ENCODE data around the gene BRSK2.

The BRSK2 gene

DNA sequence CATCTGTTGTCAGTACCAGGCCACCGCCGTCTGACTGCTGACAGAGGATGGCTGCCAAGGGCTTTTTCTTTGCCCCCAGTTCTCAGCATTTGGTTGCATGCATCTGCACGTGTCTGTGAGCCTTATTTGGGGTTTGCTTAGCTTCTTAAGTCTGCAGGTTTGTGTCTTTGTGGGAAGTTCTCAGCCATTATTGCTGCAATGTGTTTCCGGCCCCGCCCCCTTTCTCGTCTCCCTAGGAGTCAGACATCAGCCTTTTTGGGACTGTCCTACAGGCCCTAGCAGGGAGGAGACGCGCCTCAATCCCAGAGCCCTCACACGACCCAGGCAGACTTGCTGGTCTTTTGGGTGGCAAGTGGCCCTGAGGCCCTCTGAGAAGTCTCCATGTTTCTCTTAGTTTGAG is 88.8 kb downstream of the BRSK2 start:
- TF ChIP-seq, protein P1, sequence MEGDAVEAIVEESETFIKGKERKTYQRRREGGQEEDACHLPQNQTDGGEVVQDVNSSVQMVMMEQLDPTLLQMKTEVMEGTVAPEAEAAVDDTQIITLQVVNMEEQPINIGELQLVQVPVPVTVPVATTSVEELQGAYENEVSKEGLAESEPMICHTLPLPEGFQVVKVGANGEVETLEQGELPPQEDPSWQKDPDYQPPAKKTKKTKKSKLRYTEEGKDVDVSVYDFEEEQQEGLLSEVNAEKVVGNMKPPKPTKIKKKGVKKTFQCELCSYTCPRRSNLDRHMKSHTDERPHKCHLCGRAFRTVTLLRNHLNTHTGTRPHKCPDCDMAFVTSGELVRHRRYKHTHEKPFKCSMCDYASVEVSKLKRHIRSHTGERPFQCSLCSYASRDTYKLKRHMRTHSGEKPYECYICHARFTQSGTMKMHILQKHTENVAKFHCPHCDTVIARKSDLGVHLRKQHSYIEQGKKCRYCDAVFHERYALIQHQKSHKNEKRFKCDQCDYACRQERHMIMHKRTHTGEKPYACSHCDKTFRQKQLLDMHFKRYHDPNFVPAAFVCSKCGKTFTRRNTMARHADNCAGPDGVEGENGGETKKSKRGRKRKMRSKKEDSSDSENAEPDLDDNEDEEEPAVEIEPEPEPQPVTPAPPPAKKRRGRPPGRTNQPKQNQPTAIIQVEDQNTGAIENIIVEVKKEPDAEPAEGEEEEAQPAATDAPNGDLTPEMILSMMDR (IDR thresholded peaks at IDR 0.05; ENCODE audit: insufficient read depth, low read length, poor library complexity, severe bottlenecking): no peak
- H3K27me3 ChIP-seq (replicated peaks; ENCODE audit: control insufficient read depth, insufficient read depth, low read length): no peaks in the 10 kb centered on the region
- no peak overlapping the region for H3K4me3 ChIP-seq (replicated peaks; ENCODE audit: low read depth, low read length)
- DNase-seq (ENCODE audit: extremely low read depth, insufficient read length): no peak
- H3K36me3 ChIP-seq (ENCODE audit: control insufficient read depth, insufficient read depth, low read length): peaks cover 8% of the 10 kb centered on the region

DNA sequence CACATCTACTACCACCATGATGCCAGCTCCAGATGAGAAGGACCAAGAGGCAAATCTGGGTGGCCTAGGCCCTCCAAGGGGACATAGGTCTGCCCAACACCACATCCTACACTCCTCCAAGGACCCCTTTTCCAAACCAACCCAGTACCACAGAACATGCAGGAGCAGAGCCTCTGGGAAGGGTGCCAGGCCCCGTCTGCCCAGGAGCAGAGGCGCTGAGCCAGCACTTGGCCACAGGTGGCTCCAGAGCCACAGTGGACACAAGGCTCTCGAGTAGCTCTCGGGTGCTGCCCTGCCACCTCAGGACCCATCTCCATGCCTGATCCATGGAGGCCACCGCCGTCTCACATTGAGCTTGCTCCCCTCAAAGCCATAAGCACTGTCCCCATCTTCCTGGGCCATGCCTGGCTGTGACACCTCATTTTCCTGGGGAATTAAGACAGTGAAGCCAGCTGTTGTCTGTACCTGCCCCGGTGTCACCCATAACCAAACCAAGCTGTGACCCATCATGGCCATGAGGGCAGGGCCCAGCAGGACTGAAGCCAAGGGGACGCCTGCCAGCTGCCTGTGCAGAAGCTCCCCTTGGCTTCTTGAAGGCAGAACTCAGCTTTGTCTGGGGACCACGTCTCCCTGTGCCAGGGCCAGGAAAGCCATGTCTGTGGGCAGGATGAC is 89.4 kb downstream of the BRSK2 start:
- peaks cover 8% of the 10 kb centered on the region for H3K36me3 ChIP-seq (ENCODE audit: control insufficient read depth, insufficient read depth, low read length)
- TF ChIP-seq, protein P1 (IDR thresholded peaks at IDR 0.05; ENCODE audit: insufficient read depth, low read length, poor library complexity, severe bottlenecking): no peak
- DNase-seq (ENCODE audit: extremely low read depth, insufficient read length): no peak
- H3K4me3 ChIP-seq (replicated peaks; ENCODE audit: low read depth, low read length): no peak overlapping the region
- H3K27me3 ChIP-seq (replicated peaks; ENCODE audit: control insufficient read depth, insufficient read depth, low read length): no peaks in the 10 kb centered on the region

DNA sequence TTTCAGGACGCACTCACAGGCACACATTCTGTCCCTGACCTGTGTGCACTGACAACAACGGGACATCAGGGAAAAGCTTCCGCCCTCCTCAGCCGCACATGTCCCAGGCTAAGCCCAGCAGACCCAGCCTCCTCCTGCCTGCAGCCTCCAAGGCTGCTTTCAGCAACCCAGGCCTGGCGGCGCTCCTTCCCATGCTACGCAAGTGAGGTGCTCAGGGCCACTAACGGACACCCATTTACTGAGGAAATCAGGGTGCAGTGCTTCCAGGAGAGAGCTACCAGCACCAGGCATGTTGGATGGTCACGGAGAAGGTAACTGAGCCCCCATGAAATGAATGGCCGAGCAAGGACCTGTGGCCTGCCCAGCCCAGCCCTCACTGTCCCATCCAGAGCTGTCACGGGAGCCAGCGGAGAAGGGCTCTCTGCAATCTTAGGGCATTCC is 90.0 kb downstream of the BRSK2 start:
- no peaks in the 10 kb centered on the region for H3K27me3 ChIP-seq (replicated peaks; ENCODE audit: control insufficient read depth, insufficient read depth, low read length)
- H3K4me3 ChIP-seq (replicated peaks; ENCODE audit: low read depth, low read length): no peak overlapping the region
- TF ChIP-seq, protein P1 (IDR thresholded peaks at IDR 0.05; ENCODE audit: insufficient read depth, low read length, poor library complexity, severe bottlenecking): no peak
- DNase-seq (ENCODE audit: extremely low read depth, insufficient read length): no peak
- peaks cover 8% of the 10 kb centered on the region for H3K36me3 ChIP-seq (ENCODE audit: control insufficient read depth, insufficient read depth, low read length)

DNA sequence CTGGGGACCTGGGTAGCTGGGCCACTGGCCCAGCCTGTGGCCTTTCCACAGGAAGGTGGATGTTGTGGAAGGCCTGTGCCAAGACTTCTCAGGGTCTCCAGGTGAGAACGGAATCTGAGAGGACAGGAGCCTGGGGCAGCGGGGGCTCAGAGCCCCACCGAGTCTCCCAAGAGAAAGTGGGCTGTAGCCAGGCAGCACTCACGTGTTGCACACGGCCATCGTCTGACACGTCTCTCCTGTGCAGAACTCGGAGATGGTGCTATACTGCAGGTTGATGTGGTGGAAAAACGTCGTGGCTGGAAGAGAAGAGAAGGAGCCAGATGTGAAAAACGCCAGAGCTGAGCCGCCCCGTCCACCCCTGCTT is 90.4 kb downstream of the BRSK2 start:
- Histone ChIP-seq H3K4me3 (replicated peaks; ENCODE audit: low read depth, low read length) (no peak overlapping the region), H3K36me3 (ENCODE audit: control insufficient read depth, insufficient read depth, low read length) (peaks cover 8% of the 10 kb centered on the region), H3K27me3 (replicated peaks; ENCODE audit: control insufficient read depth, insufficient read depth, low read length) (no peaks in the 10 kb centered on the region)
- TF ChIP-seq, protein P1 (IDR thresholded peaks at IDR 0.05; ENCODE audit: insufficient read depth, low read length, poor library complexity, severe bottlenecking): no peak
- no peak for DNase-seq (ENCODE audit: extremely low read depth, insufficient read length)

DNA sequence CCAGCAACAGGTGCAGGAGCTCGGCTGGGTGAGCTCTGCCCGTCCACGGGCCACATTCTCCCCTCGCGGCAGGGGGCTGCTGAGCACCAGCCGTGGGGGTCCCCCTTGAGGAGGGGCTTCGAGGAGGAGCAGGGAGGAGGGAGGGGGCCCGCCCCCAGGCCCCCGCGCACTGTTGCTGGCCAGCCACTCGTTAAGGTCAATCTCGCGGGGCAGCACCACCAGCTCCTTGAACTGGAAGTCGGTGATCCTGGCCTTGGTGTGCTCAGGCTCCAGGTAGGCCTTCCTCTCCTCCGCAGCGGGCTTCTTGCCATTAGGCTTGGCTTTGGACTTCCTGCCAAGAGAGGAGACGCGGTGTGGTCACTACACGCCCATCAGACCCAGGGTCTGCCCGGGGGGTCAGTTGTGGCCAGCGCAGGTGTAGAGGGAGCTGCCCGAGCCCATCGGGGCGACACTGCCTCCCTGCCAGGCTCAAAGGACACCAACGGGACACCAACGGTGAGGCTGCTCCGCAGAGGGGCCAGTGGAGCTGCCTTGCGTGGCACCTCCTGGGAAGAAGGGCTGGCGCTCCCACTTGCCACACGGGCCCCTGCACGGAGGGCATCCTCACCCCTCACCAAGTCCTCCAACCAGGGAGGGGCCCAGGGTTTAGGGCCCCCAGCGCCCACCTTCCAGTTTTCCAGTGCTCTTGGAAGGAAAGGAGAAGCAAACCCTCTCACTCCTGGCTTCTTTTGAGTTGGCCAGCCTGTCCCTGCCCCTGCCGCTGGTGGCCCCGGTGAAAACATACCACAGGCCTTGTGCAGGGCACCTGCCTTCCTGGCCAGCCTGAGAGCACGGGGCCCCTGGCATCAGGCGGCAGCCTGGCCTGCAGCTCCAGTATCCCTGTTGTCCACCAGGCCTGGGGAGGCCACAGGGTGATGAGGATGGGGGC is 91.1 kb downstream of the BRSK2 start:
- no peak for DNase-seq (ENCODE audit: extremely low read depth, insufficient read length)
- Histone ChIP-seq H3K36me3 (ENCODE audit: control insufficient read depth, insufficient read depth, low read length) (peaks cover 8% of the 10 kb centered on the region), H3K27me3 (replicated peaks; ENCODE audit: control insufficient read depth, insufficient read depth, low read length) (no peaks in the 10 kb centered on the region), H3K4me3 (replicated peaks; ENCODE audit: low read depth, low read length) (no peak overlapping the region)
- TF ChIP-seq, protein P1 (IDR thresholded peaks at IDR 0.05; ENCODE audit: insufficient read depth, low read length, poor library complexity, severe bottlenecking): no peak

Data from GM06990 (cell line).